GM19043 (cell line): ENCODE measurements around the gene IGLL5.
"Not testable (repeated sequence)": the region's sequence is repeated elsewhere in the genome, so short reads cannot be mapped to it uniquely, and the experiment has no call there.

ENCODE experiments used
- ATAC-seq: cut with Tn5 transposase; IDR thresholded peaks from one replicate; pipeline ENCODE4 v1.9.1; 2021; ENCODE audit warnings: low read depth; ENCODE audit not compliant: unreplicated experiment

Gene IGLL5

GRCh38 chr22:22911327-22912134, 23.9 kb downstream of the IGLL5 start:
- ATAC-seq = no peak

- no peak for ATAC-seq
These were observed 24.7 kb downstream of the IGLL5 start for GRCh38 chr22:22912135-22912987.

DNA sequence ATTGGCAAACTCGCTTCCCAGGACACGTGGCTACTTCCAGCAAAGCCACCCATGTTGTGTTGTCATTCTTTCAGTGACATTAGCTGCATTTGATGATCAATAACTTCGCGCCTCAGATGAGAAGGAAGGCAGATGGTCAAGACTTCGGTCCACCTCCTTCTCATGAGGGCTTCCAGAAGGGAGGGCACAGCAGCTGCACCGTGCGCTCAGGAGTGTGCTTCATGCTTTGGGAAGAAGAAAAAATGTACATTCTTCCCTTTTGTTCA, 25.3 kb downstream of the IGLL5 start:
- ATAC-seq = no peak

DNA sequence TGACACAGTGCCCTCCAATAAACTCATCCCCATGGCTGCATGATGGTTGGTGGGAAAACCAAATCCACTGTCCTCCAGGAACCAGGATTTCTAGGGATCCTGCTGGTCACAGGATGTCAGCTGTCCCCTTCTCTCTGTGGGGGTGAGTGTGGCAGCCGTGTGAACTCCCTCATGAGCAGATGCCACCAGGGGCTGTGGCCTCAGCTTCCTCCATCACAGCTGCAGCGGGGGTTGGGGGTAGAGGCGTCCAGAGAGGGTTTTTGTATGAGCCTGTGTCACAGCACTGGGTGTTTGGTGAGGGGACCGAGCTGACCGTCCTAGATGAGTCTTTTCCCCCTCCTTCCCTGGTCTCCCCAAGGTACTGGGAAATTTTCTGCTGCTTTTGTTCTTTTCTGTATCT, 26.4 kb downstream of the IGLL5 start:
- no peak for ATAC-seq

GRCh38 chr22:22914726-22915669, 27.4 kb downstream of the IGLL5 start:
- no peak for ATAC-seq

DNA sequence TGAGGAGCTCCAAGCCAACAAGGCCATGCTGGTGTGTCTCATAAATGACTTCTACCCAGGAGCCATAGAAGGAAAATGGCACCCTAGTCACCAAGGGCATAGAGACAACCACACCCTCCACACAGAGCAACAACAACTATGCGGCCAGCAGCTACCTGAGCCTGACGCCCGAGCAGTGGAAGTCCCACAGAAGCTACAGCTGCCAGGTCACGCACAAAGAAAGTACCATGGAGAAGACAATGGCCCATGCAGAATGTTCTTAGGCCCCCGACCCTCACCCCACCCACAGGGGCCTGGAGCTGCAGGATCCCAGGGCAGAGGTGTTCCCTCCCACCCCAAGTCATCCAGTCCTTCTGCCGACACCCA, 28.0 kb downstream of the IGLL5 start:
- no peak for ATAC-seq

- ATAC-seq = no peak
These were observed 28.8 kb downstream of the IGLL5 start for GRCh38 chr22:22916215-22916951.

GRCh38 chr22:22916952-22917290, 29.3 kb downstream of the IGLL5 start:
- ATAC-seq = no peak

- ATAC-seq = no peak
These were observed 29.8 kb downstream of the IGLL5 start for GRCh38 chr22:22917377-22917776.

DNA sequence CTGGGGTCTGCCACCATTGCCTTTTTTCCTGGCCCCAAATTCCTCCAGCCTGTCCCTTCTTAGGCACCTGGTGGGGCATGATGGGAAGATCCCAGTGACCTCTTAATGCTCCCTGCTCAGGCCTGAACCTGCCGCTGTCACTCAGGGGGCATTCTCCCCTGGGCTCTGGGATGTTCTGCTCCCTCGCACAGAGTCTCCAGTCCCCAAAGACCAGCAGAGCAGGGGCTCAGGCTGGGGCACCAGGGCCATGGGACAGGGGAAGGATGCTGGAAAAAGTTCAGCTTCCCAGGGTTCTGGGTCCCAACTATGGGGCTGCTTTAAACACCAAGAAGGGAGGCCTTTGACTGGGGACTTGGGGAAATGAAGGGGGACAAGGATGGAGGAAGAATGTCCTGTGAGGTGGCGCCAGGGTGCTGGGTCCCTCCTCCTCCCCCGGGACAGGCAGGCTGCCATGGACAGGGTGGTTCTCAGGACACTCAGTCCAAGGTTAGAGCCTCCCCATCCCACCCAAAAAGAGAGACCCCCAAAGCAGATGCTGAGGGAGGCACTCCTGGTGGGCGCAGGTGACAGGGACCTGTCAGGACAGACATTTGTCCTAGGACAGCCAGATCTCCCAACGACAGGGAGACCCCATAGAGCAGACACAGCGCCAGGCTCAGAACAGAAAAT, 30.8 kb downstream of the IGLL5 start:
- ATAC-seq = no peak

DNA sequence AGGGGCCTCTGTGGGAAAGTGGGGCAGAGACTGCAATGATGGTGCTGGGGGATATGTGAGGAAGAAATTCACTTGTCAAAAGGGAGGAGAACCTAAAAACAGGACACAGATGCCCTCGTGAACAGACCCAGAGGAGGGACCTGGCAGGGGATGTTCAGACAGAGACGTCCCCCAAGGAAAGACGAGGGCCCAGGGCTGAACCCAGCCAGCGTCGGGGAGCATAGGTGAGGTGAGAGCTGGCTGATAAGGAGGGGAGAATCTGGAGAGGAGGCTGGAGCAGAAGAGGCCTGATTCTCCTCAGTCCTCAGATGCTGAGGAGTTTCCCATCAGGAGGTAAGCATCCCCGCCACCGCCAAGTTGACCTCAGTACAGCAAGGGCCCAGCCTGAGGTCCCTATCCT, 31.4 kb downstream of the IGLL5 start:
- no peak for ATAC-seq

DNA sequence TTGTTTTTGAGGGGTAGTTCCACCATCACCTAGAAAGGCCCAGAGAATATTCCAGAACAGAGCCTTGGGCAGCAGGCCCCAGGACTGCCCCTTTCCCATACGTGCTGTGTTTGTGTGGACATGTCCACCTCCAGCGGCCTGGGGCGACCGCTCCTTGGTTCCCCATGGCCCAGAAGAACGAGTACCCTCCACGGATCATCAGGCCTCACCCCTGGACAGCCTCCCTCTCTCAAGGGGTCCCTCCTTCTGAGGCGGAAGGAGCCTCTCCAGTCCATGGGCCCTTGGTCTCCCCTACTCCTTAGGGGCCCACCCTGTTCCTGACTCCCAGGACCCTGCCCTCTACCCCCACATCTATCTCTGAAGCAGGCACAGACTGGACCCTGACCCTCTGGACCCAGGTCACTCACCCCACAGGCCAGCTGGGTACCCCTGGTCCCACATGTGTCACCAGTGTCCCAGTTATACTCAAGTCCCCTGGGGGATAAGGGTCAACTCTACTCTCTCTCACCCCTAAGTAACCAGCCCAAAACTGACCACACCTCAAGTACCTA, 32.6 kb downstream of the IGLL5 start:
- no peak for ATAC-seq

DNA sequence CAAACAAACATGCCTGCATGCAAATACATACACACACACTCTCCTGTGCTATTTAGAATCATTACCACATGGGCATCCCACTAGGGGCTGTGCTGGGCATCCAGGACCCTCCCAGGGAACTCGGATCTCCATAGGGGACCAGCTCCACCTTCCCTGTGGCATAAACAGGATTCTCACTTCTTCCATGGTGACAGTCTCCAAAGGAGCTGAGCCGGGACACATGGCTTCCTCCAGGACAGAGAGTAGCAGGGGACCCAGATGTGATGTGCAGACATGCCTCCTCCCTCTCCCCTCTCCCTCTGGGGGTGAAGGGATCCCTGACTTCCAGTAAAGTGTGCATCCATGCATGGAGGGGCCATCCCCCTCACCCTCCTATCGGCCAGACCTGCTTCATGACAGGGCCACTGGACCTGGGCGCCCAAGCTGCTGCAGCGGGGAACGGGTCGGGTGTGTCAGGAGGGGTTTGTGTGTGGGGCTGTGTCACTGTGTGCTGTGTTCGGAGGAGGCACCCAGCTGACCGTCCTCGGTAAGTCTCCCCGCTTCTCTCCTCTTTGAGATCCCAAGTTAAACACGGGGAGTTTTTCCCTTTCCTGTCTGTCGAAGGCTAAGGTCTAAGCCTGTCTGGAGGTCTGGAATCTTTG, 33.4 kb downstream of the IGLL5 start:
- no peak for ATAC-seq

- no peak for ATAC-seq
These were observed 34.0 kb downstream of the IGLL5 start for GRCh38 chr22:22921575-22921974.

GRCh38 chr22:22922092-22922953, 34.7 kb downstream of the IGLL5 start:
- ATAC-seq = not testable (repeated sequence)

DNA sequence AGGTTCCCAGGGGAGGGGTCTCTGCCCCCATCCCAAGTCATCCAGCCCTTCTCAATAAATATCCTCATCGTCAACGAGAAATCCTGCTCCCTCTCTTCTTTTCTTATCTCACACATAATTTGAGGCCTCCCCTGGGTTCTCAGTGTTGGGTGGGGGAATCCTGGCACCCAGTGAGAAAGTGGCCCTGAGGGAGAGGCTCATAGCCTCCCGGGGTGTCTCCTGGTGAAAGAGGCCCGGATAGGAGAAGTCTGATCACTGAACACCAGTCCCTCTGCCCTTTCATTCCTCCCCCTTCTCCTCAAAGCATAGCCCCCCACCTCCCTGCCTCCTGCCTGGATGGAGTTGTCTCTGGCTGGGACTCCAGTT, 35.3 kb downstream of the IGLL5 start:
- ATAC-seq = no peak

- no peak for ATAC-seq
These were observed 35.8 kb downstream of the IGLL5 start for GRCh38 chr22:22923379-22923778.

- no peak for ATAC-seq
These were observed 36.3 kb downstream of the IGLL5 start for GRCh38 chr22:22923930-22924329.
